Natural killer cell treated with Interleukin-12 subunit alpha and Interleukin-12 subunit beta and Interleukin-15 and Interleukin-18, amount 100 ng/mL, for 72 hours (primary cell): ENCODE results near the gene CMTM5. TPM values are rescaled to one million over a fixed set of nuclear protein-coding genes. Genes with fewer than 3 reads are reported as not detected.
"Not testable (repeated sequence)": the region's sequence is repeated elsewhere in the genome, so short reads cannot be mapped to it uniquely, and the experiment has no call there.

Source experiments
- ATAC-seq, 2 donors: fragments of 150-1000 bp; cut with Tn5 transposase in 1 of 2; sonication (Bioruptor Pico), chemical (Tn5 transposase) in 1 of 2; 2 replicates each; pipeline ENCODE4 v1.10.0; 2021
- DNase-seq: peaks from one replicate; pipeline ENCODE4 v3.0.0; 2022; ENCODE audit warnings: low spot score
- H3K27ac Mint-ChIP-seq, 2 donors: 1 replicate in 1 of 2; 2 replicates in 1 of 2; pipeline ENCODE4 v1.8.0; 2022; ENCODE audit warnings: mixed read lengths in 2 of 2, mild to moderate bottlenecking in 1 of 2, moderate library complexity in 1 of 2
- H3K27me3 Mint-ChIP-seq, 2 donors: 1 replicate in 1 of 2; 2 replicates in 1 of 2; pipeline ENCODE4 v1.8.0; 2022; ENCODE audit warnings: mixed read lengths in 2 of 2
- H3K36me3 Mint-ChIP-seq: one replicate; pipeline ENCODE4 v1.8.0; 2022; ENCODE audit warnings: mixed read lengths
- H3K4me1 Mint-ChIP-seq, 2 donors: 1 replicate in 1 of 2; 2 replicates in 1 of 2; pipeline ENCODE4 v1.8.0; 2022; ENCODE audit warnings: low read depth in 2 of 2, mixed read lengths in 2 of 2, mild to moderate bottlenecking in 1 of 2
- H3K4me3 Mint-ChIP-seq: one replicate; pipeline ENCODE4 v1.8.0; 2022; ENCODE audit warnings: mixed read lengths
- H3K9me3 Mint-ChIP-seq: 2 replicates; pipeline ENCODE4 v1.8.0; 2022; ENCODE audit warnings: mixed read lengths
- total RNA-seq, 2 donors: library from RNA; stranded (reverse); gene quantifications; one replicate each; pipeline ENCODE4 v1.2.3, GENCODE V29; 2022

CMTM5 gene
- total RNA-seq, 2 donors from 2014 or later, result not detected

DNA sequence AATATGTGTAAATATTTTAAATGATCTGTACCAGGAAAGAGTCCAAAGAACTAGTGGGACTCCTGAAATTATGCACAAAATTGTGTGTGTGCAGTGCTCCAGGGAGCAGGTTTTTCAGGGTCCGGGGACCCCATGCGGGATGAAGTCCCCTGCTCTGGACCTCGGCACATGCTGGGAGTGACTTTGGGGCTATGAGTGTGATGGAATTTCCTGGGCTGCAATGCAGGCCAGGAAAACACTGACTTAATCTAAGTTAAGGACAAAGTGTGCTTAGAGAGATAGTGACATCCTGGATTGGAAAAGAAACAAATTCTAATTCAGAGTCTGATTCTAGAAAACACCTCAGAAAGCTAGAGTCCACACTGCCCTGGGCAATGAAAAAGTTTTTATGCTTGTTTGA lies 37.4 kb downstream of the CMTM5 start:
- ATAC-seq (no peak), DNase-seq (no peak)
- Mint-ChIP-seq H3K27ac (no peak overlapping the region), H3K9me3 (no peaks in the 10 kb centered on the region), H3K4me3 (no peak overlapping the region), H3K4me1 (no peaks in the 10 kb centered on the region), H3K27me3 (peaks cover 3 to 10% of the 10 kb centered on the region in 2 donors), H3K36me3 (no peaks in the 10 kb centered on the region)

DNA sequence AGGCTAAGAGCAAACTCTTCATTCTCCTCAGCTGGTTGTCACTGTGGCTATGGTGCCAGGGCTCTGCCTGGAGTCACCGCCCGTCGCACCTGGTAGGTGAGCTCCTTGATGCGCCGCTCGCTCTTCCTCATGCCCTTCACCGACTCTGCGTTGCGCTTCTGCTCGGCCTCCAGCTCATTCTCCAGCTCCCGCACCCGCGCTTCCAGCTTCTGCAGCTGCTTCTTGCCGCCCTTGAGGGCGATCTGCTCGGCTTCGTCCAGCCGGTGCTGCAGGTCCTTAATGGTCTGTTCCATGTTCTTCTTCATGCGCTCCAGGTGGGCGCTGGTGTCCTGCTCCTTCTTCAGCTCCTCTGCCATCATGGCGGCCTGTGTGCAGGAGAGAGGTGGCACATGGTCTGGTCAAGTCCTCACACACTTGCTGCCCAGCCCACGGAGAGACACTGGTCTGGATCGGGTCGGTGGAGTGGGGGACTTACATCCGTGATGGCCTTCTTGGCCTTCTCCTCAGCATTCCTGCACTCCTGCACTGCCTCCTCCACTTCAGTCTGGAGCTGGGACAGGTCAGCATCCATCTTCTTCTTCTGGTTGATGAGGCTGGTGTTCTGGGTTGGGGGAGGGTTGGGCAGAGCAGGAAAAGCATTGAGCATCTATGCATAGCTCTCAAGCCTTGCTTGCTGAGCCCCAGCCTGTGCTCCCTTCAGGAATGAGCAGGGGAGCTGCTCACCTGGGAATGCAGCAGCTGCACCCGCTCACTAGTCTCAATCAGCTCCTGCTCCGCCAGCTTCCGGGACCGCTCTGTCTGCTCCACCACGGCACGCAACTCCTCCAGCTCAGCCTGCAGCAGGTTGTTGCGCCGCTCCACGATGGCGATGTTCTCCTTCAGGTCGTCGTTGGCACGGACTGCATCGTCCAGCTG lies 38.3 kb downstream of the CMTM5 start:
- Mint-ChIP-seq H3K4me3 (no peak overlapping the region), H3K27ac (no peak overlapping the region), H3K9me3 (no peaks in the 10 kb centered on the region), H3K27me3 (peaks cover 3 to 10% of the 10 kb centered on the region in 2 donors), H3K36me3 (no peaks in the 10 kb centered on the region), H3K4me1 (no peaks in the 10 kb centered on the region)
- DNase-seq (no peak), ATAC-seq (no peak)

DNA sequence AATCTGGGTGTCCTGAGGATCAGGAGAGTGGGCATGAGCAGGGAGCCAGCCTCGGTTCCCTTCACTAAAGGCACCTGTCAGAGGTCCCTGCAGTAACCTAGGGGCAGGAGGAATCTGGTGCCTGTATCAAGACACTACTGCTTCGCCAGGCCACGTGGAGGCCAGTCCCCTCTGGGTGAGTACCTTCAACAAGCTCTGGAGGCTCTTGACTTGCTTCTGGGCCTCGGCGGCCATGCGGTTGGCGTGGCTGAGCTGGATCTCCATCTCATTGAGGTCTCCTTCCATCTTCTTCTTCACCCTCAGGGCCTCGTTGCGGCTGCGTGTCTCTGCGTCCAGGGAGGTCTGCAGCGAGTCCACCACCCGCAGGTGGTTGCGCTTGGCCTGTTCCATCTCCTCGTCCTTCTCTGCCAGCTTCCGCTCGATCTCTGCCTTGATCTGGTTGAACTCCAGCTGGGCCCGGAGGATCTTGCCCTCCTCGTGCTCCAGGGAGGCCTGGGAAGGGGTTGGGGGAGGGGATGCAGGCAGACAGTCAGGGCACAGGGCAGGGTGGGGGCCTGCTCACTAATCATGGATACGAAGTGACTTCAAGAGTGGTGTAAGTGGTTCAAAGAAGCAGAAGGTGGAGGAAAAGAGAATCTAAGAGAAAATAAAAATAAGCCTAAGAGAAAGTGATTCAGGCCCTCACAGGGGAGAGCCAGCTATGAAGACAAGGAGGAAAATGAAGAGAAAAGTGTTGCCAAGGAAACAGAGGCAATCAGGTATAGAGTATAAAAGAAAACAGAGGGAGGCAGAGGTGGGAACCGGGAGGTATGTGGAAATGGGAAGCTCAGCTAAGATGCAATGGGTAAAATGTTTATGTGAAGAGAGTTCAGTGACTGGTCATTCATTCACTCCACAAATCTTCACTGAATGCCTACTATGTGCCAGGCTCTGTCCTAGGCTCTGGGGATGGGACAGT lies 39.3 kb downstream of the CMTM5 start:
- H3K9me3 Mint-ChIP-seq, result no peaks in the 10 kb centered on the region
- no peaks in the 10 kb centered on the region for H3K36me3 Mint-ChIP-seq

DNA sequence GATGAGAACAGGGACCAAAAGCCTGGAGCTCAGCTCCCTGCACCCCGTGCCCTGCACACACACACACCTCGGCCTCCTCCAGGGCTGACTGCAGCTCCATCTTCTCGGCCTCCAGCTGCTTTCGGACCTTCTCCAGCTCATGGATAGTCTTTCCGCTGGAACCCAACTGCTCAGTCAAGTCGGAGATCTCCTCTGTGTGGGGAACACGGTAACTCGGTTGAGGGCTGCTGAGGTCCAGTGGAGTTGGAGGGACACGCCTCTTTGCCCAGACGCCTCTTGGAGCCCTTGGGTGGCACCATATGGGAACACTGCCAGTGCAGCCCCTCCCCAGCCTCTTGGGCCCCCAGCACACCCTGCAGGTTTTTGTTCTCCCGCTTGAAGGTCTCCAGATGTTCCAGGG lies 40.0 kb downstream of the CMTM5 start:
- H3K4me1 Mint-ChIP-seq, result peaks cover 4 to 11% of the 10 kb centered on the region in 2 donors
- H3K9me3 Mint-ChIP-seq, result no peaks in the 10 kb centered on the region
- H3K27ac Mint-ChIP-seq, result no peak overlapping the region

More for the DNA sequence above, 39.3 kb downstream of the CMTM5 start:
- Mint-ChIP-seq H3K27me3 (peaks cover 0 to under 1% of the 10 kb centered on the region in 2 donors), H3K4me3 (no peak overlapping the region), H3K27ac (no peak overlapping the region), H3K4me1 (peaks cover 0 to 4% of the 10 kb centered on the region in 2 donors)
- ATAC-seq (no peak), DNase-seq (no peak)

DNA sequence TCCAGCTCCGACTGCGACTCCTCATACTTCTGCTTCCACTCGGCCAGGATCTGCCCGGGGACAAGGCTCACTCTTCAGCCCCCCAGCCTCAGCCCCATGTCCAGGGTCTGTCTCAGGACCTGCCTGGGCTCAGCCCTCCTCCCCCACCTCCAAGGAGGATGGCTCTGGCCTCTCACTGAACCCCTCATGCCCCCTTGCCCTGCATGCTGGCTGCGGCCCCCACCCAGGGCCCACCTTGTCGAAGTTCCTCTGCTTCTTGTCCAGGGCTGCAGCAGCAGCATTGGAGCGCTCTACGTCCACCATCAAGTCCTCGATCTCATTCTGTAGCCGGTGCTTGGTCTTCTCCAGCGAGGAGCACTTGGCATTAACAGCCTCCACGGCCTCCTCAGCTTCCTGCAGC lies 40.4 kb downstream of the CMTM5 start:
- not testable (repeated sequence) for H3K9me3 Mint-ChIP-seq, H3K27ac Mint-ChIP-seq, ATAC-seq, DNase-seq, H3K4me3 Mint-ChIP-seq, H3K36me3 Mint-ChIP-seq, H3K27me3 Mint-ChIP-seq
- peaks cover 4 to 13% of the 10 kb centered on the region in 2 donors for H3K4me1 Mint-ChIP-seq

More for the DNA sequence above, 40.0 kb downstream of the CMTM5 start:
- H3K27me3 Mint-ChIP-seq, result no peaks in the 10 kb centered on the region
- H3K36me3 Mint-ChIP-seq, result no peaks in the 10 kb centered on the region
- no peak overlapping the region for H3K4me3 Mint-ChIP-seq
- no peak for ATAC-seq
- no peak for DNase-seq

DNA sequence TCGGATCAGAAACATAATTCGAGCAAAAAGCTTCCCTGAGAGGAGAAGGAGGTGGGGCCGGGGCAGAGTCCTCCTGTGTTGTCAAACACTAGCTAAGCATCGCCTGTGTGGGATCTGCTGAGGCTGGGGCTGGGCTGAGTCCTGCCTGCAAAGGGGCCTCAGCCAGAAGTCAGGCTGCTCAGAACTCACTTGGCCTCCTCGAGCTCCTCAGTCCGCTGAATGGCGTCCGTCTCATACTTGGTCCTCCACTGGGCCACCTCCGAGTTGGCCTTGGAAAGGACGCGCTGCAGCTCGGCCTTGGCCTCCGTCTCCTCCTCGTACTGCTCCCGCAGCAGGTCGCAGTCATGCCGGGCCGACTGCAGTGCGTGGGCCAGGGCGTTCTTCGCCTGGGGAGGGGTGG lies 41.2 kb downstream of the CMTM5 start:
- ATAC-seq, result no peak
- DNase-seq, result no peak
- Mint-ChIP-seq H3K9me3 (no peaks in the 10 kb centered on the region), H3K4me3 (no peak overlapping the region), H3K36me3 (no peaks in the 10 kb centered on the region), H3K27ac (no peak overlapping the region), H3K27me3 (no peaks in the 10 kb centered on the region), H3K4me1 (peaks cover 4 to 13% of the 10 kb centered on the region in 2 donors)

DNA sequence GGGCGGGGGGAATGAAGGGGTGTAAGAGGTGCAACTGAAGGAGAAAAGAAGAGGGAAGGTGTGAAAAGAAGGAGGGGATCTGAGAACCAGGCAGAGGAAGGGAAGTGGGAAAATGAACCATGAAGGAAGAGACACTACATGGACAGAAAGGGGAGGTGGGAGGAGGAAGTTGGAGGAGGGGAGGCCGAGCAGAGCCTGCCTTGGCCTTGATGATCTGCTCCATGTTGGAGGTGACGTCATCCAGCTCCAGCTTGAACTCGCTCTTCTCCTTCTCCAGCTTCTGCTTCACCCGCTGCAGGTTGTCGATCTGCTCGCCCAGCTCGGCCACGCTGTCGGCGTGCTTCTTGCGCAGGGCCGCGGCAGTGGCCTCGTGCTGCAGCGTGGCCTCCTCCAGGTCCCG lies 42.8 kb downstream of the CMTM5 start:
- H3K27me3 Mint-ChIP-seq, H3K9me3 Mint-ChIP-seq, H3K36me3 Mint-ChIP-seq, ATAC-seq, H3K4me3 Mint-ChIP-seq, DNase-seq: not testable (repeated sequence)
- Mint-ChIP-seq H3K27ac (peak overlapping the region in 1 of 2 donors; percentile 69), H3K4me1 (peaks cover 4 to 13% of the 10 kb centered on the region in 2 donors)

DNA sequence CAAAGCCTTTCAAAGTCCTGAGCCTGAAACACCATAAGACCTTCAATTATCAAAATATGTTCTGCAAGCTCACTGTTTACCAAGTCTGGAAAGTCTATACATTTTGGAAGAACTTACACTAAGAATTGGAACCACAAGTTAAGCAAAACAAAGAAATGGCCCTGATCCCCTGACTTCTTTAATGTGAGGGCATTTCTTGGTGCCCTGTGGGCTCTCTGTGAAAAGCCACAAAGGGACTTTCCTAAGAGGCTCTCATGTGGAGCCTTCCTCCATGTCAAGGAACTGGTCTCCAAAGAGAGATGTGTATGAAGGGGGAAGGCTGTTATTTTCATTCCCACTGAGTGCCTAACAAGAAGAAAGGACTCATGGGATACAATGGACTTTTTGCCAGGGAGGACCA lies 44.7 kb downstream of the CMTM5 start:
- no peaks in the 10 kb centered on the region for H3K36me3 Mint-ChIP-seq
- H3K4me1 Mint-ChIP-seq, result peaks cover 4 to 13% of the 10 kb centered on the region in 2 donors
- no peaks in the 10 kb centered on the region for H3K9me3 Mint-ChIP-seq
- H3K27ac Mint-ChIP-seq, result peak overlapping the region; percentile 54 to 68
- peak; percentile 61 to 72 for ATAC-seq
- H3K27me3 Mint-ChIP-seq, result peaks cover 0 to 2% of the 10 kb centered on the region in 2 donors
- DNase-seq, result no peak
- peak overlapping the region; percentile 42 for H3K4me3 Mint-ChIP-seq

DNA sequence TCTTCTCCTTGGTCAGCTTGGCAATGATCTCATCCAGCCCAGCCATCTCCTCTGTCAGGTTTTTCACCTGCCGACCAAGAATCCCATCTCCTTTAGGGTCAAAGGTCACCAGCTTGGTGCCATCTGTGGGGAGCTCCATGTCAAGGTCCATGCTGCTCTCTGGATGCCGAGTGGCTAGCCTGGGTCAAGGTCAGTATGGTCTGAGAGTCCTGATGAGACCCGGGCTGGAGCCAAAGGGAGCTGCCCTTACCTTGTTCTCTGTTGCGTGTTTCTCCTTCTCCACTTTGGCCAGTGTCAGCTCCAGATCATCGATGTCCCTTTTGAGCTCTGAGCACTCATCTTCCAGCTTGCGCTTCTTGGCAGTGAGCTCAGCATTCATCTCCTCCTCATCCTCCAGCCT lies 46.8 kb downstream of the CMTM5 start:
- H3K4me1 Mint-ChIP-seq, result peaks cover 4 to 13% of the 10 kb centered on the region in 2 donors
- no peak overlapping the region for H3K4me3 Mint-ChIP-seq
- no peak for ATAC-seq
- H3K27ac Mint-ChIP-seq, result no peak overlapping the region
- H3K27me3 Mint-ChIP-seq, result peaks cover 0 to 2% of the 10 kb centered on the region in 2 donors
- DNase-seq, result no peak
- H3K9me3 Mint-ChIP-seq, result no peaks in the 10 kb centered on the region
- H3K36me3 Mint-ChIP-seq, result no peaks in the 10 kb centered on the region

DNA sequence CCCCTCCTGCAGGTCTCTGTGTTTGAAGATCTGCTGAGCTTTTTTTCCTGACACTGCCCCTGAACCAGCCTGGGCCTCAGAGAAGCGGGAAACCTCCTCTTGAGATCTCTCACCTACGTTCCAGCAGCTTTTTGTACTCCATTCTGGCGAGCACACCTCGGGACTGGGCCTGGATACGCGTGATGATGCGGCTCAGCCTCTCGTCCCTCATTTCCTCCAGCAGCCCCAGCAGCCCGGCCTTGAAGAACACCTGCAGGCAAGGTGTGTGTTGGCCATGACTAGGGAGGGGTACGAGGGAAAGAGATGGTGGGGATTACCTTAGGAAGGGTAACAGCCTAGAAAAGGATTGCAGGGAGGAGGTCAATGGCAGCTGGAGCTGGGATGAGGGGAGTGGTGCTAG lies 48.3 kb downstream of the CMTM5 start:
- Mint-ChIP-seq H3K4me1 (peaks cover 4 to 13% of the 10 kb centered on the region in 2 donors), H3K27me3 (peaks cover 2 to 6% of the 10 kb centered on the region in 2 donors), H3K9me3 (no peaks in the 10 kb centered on the region), H3K27ac (no peak overlapping the region), H3K36me3 (no peaks in the 10 kb centered on the region), H3K4me3 (no peak overlapping the region)
- DNase-seq (no peak), ATAC-seq (no peak)

DNA sequence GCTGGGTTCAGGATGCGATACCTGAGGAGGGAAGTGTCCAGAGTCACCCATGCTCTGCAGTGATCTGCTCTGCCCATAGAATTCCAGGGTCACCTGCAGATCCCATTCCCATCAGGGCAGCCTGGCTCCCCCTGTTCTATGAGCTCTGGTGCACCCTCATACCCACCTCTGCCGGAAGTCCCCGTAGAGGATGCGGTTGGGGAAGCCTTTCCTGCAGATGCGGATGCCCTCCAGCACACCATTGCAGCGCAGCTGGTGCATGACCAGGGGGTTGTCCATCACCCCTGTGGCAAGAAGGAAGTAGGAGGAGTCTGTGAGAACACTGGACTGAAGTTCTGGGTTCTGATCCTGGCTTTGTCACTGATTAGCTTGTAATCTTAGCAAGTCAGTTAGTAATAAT lies 49.0 kb downstream of the CMTM5 start:
- Mint-ChIP-seq H3K4me1 (peaks cover 4 to 11% of the 10 kb centered on the region in 2 donors), H3K27me3 (peaks cover 3 to 12% of the 10 kb centered on the region in 2 donors)
- not testable (repeated sequence) for H3K4me3 Mint-ChIP-seq, ATAC-seq, H3K27ac Mint-ChIP-seq, H3K9me3 Mint-ChIP-seq, DNase-seq, H3K36me3 Mint-ChIP-seq

DNA sequence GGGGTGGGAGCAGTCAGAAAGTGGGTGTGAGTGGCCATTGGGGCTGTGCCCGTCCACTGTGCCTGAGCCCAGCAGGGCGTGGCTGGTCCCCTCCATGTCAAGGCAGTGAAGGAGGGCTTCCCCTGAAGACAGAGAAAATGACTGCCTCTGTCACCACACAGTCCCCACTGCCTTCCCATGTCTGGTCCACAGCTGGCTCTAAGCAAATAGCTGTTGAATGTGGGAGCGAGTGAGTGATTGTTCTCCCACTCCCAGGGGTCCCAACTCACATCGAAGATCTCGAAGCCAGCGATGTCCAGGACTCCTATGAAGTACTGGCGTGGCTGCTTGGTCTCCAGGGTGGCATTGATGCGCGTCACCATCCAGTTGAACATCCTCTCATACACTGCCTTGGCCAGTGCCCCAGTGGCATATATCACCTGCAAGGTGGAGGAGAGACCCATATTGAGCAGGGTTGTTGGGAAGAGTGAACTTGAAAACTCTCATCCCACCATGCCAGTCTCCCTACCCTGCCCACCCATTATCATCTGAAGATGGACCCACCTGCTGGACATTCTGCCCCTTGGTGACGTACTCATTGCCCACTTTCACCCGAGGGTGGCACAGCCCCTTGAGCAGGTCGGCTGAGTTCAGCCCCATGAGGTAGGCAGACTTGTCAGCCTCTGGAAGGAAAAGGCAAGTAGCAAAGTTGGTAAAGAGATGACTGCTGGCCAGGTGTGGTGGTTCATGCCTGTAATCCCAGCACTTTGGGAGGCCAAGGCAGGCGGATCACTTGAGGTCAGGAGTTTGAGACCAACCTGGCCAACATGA lies 52.0 kb downstream of the CMTM5 start:
- no peaks in the 10 kb centered on the region for H3K4me1 Mint-ChIP-seq
- H3K36me3 Mint-ChIP-seq, result no peaks in the 10 kb centered on the region
- DNase-seq (peak; percentile 16), ATAC-seq (no peak)
- no peak overlapping the region for H3K27ac Mint-ChIP-seq
- no peak overlapping the region for H3K4me3 Mint-ChIP-seq
- H3K9me3 Mint-ChIP-seq, result no peaks in the 10 kb centered on the region
- peaks cover 14 to 26% of the 10 kb centered on the region in 2 donors for H3K27me3 Mint-ChIP-seq
